CD4-positive, alpha-beta memory T cell (primary cell): ENCODE results near the gene FER1L5. TPM values are rescaled to one million over a fixed set of nuclear protein-coding genes. Genes with fewer than 3 reads are reported as not detected.

Experiments
- CTCF ChIA-PET: fragments of 350-600 bp; sonication (Branson Sonifier 250); formaldehyde crosslinking; loops from one replicate; lab custom pipeline; 2021; ENCODE audit warnings: inconsistent platforms; ENCODE audit not compliant: partially characterized antibody; lab: Charles Lee
- POLR2A ChIA-PET: fragments of 350-600 bp; sonication (Branson Sonifier 250); formaldehyde crosslinking; loops from one replicate; lab custom pipeline; 2021; ENCODE audit not compliant: partially characterized antibody; lab: Charles Lee
- DNase-seq, 5 donors: peaks; one replicate each; pipeline versions ENCODE4 v3.0.0 to v3.0.0-alpha.2; 2020 to 2022; ENCODE audit warnings: mixed read lengths in 1 of 5
- H3K27ac ChIP-seq: one replicate; pipeline ENCODE4 v1.7.0; 2013; ENCODE audit warnings: low read depth, low read length
- H3K27me3 ChIP-seq: 2 replicates; pipeline ENCODE4 v1.7.0; 2013; ENCODE audit warnings: mild to moderate bottlenecking, low read length, moderate library complexity; ENCODE audit not compliant: insufficient read depth
- H3K36me3 ChIP-seq: 2 replicates; pipeline ENCODE4 v1.7.0; 2013; ENCODE audit warnings: mild to moderate bottlenecking, low read length, moderate library complexity; ENCODE audit not compliant: insufficient read depth
- H3K4me1 ChIP-seq: 2 replicates; pipeline ENCODE4 v1.7.0; 2013; ENCODE audit warnings: mild to moderate bottlenecking, low read length, moderate library complexity; ENCODE audit not compliant: insufficient read depth
- H3K4me3 ChIP-seq, 2 donors: one replicate each; pipeline ENCODE4 v1.7.0; 2013; ENCODE audit warnings: low read length in 2 of 2, mild to moderate bottlenecking in 1 of 2
- H3K9me3 ChIP-seq, 2 donors: one replicate each; pipeline ENCODE4 v1.7.0; 2013; ENCODE audit warnings: low read length in 2 of 2, control low read depth in 1 of 2; ENCODE audit not compliant: control insufficient read depth in 1 of 2
- H3K27ac Mint-ChIP-seq, 7 donors: one replicate each; pipeline ENCODE4 v1.8.0; 2020 to 2021; ENCODE audit warnings: mixed read lengths in 7 of 7, mild to moderate bottlenecking in 6 of 7, inconsistent platforms in 3 of 7, moderate library complexity in 3 of 7
- H3K27me3 Mint-ChIP-seq, 2 donors: one replicate each; pipeline ENCODE4 v1.8.0; 2020 to 2021; ENCODE audit warnings: mixed read lengths in 2 of 2
- H3K36me3 Mint-ChIP-seq, 2 donors: one replicate each; pipeline ENCODE4 v1.8.0; 2020 to 2021; ENCODE audit warnings: mixed read lengths in 2 of 2, inconsistent platforms in 1 of 2, mild to moderate bottlenecking in 1 of 2
- H3K4me1 Mint-ChIP-seq, 4 donors: one replicate each; pipeline ENCODE4 v1.8.0; 2020 to 2021; ENCODE audit warnings: mixed read lengths in 4 of 4, mild to moderate bottlenecking in 1 of 4
- H3K4me3 Mint-ChIP-seq, 8 donors: one replicate each; pipeline ENCODE4 v1.8.0; 2020 to 2021; ENCODE audit warnings: mixed read lengths in 8 of 8, mild to moderate bottlenecking in 7 of 8, moderate library complexity in 6 of 8, inconsistent platforms in 3 of 8
- H3K9me3 Mint-ChIP-seq, 8 donors: one replicate each; pipeline ENCODE4 v1.8.0; 2020 to 2021; ENCODE audit warnings: mixed read lengths in 8 of 8, mild to moderate bottlenecking in 5 of 8, inconsistent platforms in 3 of 8, moderate library complexity in 1 of 8
- intact Hi-C: fragments of 100-400 bp; cut with micrococcal nuclease; formaldehyde crosslinking; loops from one replicate; pipeline ENCODE4 v1.15.1; 2023
- polyA plus RNA-seq, 2 donors: library from polyadenylated mRNA; unstranded; fragments of 300-500 nt; fragmentation: Illumina TruSeq; gene quantifications; one replicate each; pipeline ENCODE4 v1.2.3, GENCODE V29; 2021
- total RNA-seq, 2 experiments: library from RNA; stranded (reverse); gene quantifications; one replicate each; pipeline ENCODE4 v1.2.3, GENCODE V29; 2021

FER1L5 gene
- total and polyA plus RNA-seq, 4 experiments from 2014 or later, result not detected

DNA sequence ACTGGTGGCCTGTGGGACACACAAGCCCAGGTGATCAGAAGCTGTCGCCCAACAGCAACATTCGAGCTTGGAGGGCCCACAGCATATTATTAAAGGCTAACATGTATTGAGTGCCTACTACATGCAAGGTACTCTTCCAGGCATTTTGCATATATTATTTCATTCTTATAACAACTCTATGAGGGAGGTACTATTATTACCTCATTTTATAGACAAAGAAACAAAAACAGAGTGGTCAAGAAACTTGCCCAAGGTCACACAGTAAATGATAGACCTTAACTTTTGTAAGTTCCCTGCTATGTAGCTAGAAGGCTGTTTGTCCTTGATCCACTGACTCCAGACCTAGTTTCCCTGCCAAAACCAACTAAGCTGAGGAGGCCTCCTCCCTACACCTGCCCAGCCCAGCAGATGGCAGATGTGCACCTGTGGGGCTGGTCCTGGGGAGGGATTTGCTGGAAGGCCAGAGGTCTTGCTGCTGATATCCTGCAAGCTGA lies 40.2 kb upstream of the FER1L5 start:
- ChIA-PET POLR2A (no interaction called here), CTCF (interaction anchor here (0.8 to 1.2 kb wide), 4 partner anchors 8 to 256 kb away, joined by 3 to 4 read pairs (median 3); partner anchors contain the start of gene ANKRD39)
- no peaks in the 10 kb centered on the region for H3K9me3 ChIP-seq
- H3K4me1 ChIP-seq, result no peaks in the 10 kb centered on the region
- no peaks in the 10 kb centered on the region for H3K27me3 Mint-ChIP-seq
- no peak overlapping the region for H3K4me3 Mint-ChIP-seq
- no peaks in the 10 kb centered on the region for H3K27me3 ChIP-seq
- peaks cover 71% of the 10 kb centered on the region for H3K36me3 ChIP-seq
- intact Hi-C loops, result loop anchor here (1.0 to 5.0 kb wide), 2 partner anchors 158 to 200 kb away; partner anchors contain the start of gene CNNM4
- peaks cover 73 to 91% of the 10 kb centered on the region in 2 donors for H3K36me3 Mint-ChIP-seq
- peak in 2 of 5 donors; percentile 7 to 11 for DNase-seq
- H3K27ac Mint-ChIP-seq, result peak overlapping the region in 4 of 7 donors; percentile 17 to 58 (median 34)
- peaks cover 1 to 12% (median 10%) of the 10 kb centered on the region in 4 donors for H3K4me1 Mint-ChIP-seq
- H3K27ac ChIP-seq, result no peak overlapping the region
- no peak overlapping the region for H3K4me3 ChIP-seq
- H3K9me3 Mint-ChIP-seq, result no peaks in the 10 kb centered on the region

DNA sequence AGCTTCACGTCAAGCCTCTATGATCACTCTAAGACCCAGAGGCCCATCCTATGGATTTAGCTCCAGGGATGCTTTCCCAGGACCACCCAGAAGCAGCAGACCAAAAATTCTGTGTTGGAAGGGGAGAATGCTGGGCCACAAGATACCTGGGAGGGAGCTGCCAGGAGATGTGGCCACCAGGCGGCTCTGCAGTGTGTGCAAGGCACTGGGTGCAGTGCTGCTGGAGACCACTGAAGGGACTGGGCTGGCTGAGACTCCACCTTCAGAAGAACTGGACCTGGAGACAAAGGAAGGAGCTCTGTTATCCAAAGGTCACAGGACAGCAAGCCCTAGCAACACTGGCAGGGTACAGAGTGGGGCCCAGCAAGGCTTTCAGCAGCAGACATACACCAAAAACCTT lies 38.5 kb upstream of the FER1L5 start:
- DNase-seq, result no peak
- Mint-ChIP-seq H3K27ac (peak overlapping the region in 2 of 7 donors; percentile 9 to 57), H3K4me1 (peaks cover 1 to 19% (median 10%) of the 10 kb centered on the region in 4 donors), H3K4me3 (no peak overlapping the region), H3K9me3 (no peaks in the 10 kb centered on the region), H3K36me3 (peaks cover 76 to 96% of the 10 kb centered on the region in 2 donors), H3K27me3 (no peaks in the 10 kb centered on the region)
- CTCF ChIA-PET, result interaction anchor here (1.0 to 1.4 kb wide), 3 partner anchors 10 to 196 kb away, joined by 4 to 5 read pairs (median 4); no protein-coding TSS in a partner anchor
- H3K36me3 ChIP-seq, result peaks cover 85% of the 10 kb centered on the region
- intact Hi-C loops, result loop anchor here (5.0 kb wide), 1 partner anchor 198 kb away; no protein-coding TSS in a partner anchor
- no peak overlapping the region for H3K4me3 ChIP-seq
- no peaks in the 10 kb centered on the region for H3K4me1 ChIP-seq
- H3K9me3 ChIP-seq, result no peaks in the 10 kb centered on the region
- H3K27ac ChIP-seq, result no peak overlapping the region
- H3K27me3 ChIP-seq, result no peaks in the 10 kb centered on the region
- POLR2A ChIA-PET, result no interaction called here

DNA sequence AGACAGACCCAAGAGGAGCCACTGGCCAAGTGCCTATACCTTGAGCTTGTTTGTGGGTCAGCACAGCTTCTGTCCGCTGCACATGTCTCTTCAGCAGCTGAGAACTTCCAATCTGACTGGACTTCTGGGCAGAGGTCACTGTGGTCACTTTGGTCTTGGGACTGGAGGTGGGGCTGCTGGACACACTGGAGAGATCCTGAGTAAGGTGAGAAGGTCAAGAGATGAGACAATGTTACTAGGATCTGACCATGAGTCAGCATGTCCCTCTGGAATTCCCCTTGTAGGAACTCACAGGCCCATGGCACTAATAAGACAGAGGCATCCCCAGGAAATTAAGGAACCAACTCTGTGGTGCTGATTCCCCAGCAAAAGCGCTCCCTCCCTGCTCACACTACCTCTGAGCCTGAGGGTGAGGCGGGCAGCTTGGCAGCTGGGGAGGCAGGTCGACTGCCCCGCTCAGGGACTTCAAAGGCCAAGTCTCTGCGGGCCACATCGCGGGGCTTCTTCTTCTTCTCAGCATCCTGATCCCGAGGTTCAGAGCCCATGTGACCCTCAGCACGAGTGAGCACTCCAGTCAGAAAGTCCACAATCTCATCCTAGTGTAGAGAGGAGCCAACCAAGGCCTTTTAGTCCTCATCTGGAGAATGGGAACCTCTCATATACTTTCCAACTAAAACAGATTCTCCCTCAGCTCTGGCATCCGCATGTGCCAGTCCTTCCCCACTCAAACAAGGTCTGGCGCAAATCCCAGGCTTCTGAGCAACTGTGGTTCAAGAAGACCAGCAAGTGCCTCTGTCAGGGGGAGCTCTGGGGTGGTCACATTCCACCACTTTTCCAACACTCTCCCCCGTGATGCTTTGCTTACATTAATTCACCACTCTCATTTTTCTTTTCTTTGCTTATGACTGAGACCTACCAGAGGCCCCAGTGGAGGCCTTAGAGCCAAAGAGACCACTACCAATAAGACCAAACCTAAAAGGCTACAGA lies 33.8 kb upstream of the FER1L5 start:
- intact Hi-C loops, result no loop called here
- peaks cover 0 to 9% (median 3%) of the 10 kb centered on the region in 4 donors for H3K4me1 Mint-ChIP-seq
- peaks cover 91% of the 10 kb centered on the region for H3K36me3 ChIP-seq
- no peaks in the 10 kb centered on the region for H3K9me3 Mint-ChIP-seq
- peak overlapping the region in 4 of 7 donors; percentile 1 to 22 (median 13) for H3K27ac Mint-ChIP-seq
- no peaks in the 10 kb centered on the region for H3K4me1 ChIP-seq
- H3K27ac ChIP-seq, result no peak overlapping the region
- POLR2A ChIA-PET, result no interaction called here
- CTCF ChIA-PET, result interaction anchor here (2.5 kb wide), 1 partner anchor 15 kb away, joined by 6 read pairs; no protein-coding TSS in a partner anchor
- no peaks in the 10 kb centered on the region for H3K9me3 ChIP-seq
- no peak overlapping the region for H3K4me3 Mint-ChIP-seq
- no peak overlapping the region for H3K4me3 ChIP-seq
- peaks cover 88 to 92% of the 10 kb centered on the region in 2 donors for H3K36me3 Mint-ChIP-seq
- no peaks in the 10 kb centered on the region for H3K27me3 ChIP-seq
- no peak for DNase-seq
- H3K27me3 Mint-ChIP-seq, result no peaks in the 10 kb centered on the region

DNA sequence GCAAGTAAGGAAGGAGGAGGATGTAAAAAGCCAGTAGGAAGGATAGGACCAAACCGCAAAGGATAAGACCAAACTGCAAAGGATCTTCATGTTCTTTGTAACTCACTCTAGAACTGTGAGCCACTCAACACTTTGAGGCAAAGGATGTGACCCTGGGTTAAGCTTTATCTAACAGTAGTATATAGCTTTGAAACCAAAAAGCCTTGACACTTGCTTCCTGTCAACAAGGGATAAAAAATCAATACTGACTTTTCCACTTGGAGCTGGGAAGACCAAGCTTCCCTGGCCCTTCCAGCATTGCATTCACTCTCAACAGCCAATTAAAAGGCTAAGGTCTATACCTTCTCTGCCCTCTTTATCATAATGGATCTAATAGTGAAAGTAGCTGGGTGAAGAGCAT lies 26.4 kb upstream of the FER1L5 start:
- H3K27ac Mint-ChIP-seq, result peak overlapping the region in 1 of 7 donors; percentile 75
- H3K27ac ChIP-seq, result no peak overlapping the region
- no peaks in the 10 kb centered on the region for H3K9me3 ChIP-seq
- H3K36me3 ChIP-seq, result peaks cover 41% of the 10 kb centered on the region
- H3K27me3 Mint-ChIP-seq, result no peaks in the 10 kb centered on the region
- no peak overlapping the region for H3K4me3 ChIP-seq
- H3K4me1 ChIP-seq, result peaks cover 13% of the 10 kb centered on the region
- no peaks in the 10 kb centered on the region for H3K9me3 Mint-ChIP-seq
- CTCF ChIA-PET, result no interaction called here
- no peak overlapping the region for H3K4me3 Mint-ChIP-seq
- POLR2A ChIA-PET, result no interaction called here
- no peak for DNase-seq
- H3K27me3 ChIP-seq, result no peaks in the 10 kb centered on the region
- peaks cover 5 to 27% (median 15%) of the 10 kb centered on the region in 4 donors for H3K4me1 Mint-ChIP-seq
- intact Hi-C loops, result no loop called here
- peaks cover 48 to 59% of the 10 kb centered on the region in 2 donors for H3K36me3 Mint-ChIP-seq

DNA sequence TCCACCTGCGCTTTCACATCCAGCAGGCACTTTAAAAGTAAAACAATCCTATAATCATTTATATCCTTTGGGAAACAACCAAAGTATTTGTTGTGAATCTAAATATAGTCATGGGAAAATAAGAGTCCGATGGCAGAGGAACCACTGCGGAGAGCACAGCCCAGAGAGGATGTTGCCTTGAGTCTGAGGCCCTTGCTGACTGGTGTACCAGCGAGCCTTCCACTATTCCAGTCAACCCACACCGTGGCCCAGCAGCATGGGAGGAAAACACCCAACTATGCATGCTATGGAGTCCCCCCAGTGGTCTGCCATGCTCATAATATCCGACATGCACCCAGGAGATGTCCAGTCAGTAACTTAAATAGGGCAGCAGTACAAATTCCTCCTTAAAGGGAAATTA lies 26.0 kb upstream of the FER1L5 start:
- Histone ChIP-seq H3K4me1 (peaks cover 13% of the 10 kb centered on the region), H3K27me3 (no peaks in the 10 kb centered on the region), H3K27ac (no peak overlapping the region), H3K9me3 (no peaks in the 10 kb centered on the region), H3K36me3 (peaks cover 37% of the 10 kb centered on the region), H3K4me3 (no peak overlapping the region)
- H3K4me3 Mint-ChIP-seq, result no peak overlapping the region
- ChIA-PET CTCF (no interaction called here), POLR2A (no interaction called here)
- peaks cover 5 to 27% (median 15%) of the 10 kb centered on the region in 4 donors for H3K4me1 Mint-ChIP-seq
- no peak for DNase-seq
- no peaks in the 10 kb centered on the region for H3K9me3 Mint-ChIP-seq
- intact Hi-C loops, result no loop called here
- peaks cover 44 to 55% of the 10 kb centered on the region in 2 donors for H3K36me3 Mint-ChIP-seq
- peak overlapping the region in 2 of 7 donors; percentile 70 to 78 for H3K27ac Mint-ChIP-seq
- no peaks in the 10 kb centered on the region for H3K27me3 Mint-ChIP-seq

DNA sequence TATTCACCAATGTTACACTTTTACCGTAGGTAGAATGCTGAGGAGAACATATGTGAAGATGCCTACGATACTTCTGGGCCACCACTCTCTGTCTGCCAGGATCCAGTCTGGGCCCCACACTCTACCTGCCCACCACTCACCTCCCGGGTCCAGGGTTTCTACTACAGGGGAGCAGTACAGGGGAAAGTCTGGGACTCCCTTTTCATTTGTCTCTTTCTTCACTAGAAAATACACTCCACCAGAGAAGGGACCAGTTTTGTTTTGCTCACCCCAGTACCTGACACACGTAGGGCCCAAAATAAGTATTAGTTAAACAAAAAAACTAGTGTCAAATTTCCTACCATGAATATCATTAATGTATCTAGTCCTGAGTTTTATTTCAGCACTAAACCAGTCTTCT lies 25.6 kb upstream of the FER1L5 start:
- POLR2A ChIA-PET, result interaction anchor here (0.6 to 1.0 kb wide), 3 partner anchors 22 to 210 kb away, joined by 3 to 5 read pairs (median 3); no protein-coding TSS in a partner anchor

More for the DNA sequence above, 25.6 kb upstream of the FER1L5 start:
- DNase-seq, result no peak
- peaks cover 13% of the 10 kb centered on the region for H3K4me1 ChIP-seq
- Mint-ChIP-seq H3K4me3 (peak overlapping the region in 2 of 8 donors; percentile 3 to 30), H3K4me1 (peaks cover 5 to 27% (median 15%) of the 10 kb centered on the region in 4 donors), H3K27me3 (no peaks in the 10 kb centered on the region), H3K9me3 (no peaks in the 10 kb centered on the region), H3K27ac (peak overlapping the region in 4 of 7 donors; percentile 70 to 78 (median 76)), H3K36me3 (peaks cover 39 to 53% of the 10 kb centered on the region in 2 donors)
- intact Hi-C loops, result no loop called here
- CTCF ChIA-PET, result no interaction called here
- H3K36me3 ChIP-seq, result peaks cover 33% of the 10 kb centered on the region
- no peak overlapping the region for H3K4me3 ChIP-seq
- H3K27ac ChIP-seq, result no peak overlapping the region
- no peaks in the 10 kb centered on the region for H3K9me3 ChIP-seq
- H3K27me3 ChIP-seq, result no peaks in the 10 kb centered on the region
